ENCODE data around the gene DCN. TPM values are rescaled to one million over a fixed set of nuclear protein-coding genes. Genes with fewer than 3 reads are reported as not detected.

The DCN gene
- total RNA-seq, 1 donor from 2014 or later: 843 TPM

- H3K4me1 ChIP-seq: no peaks in the 10 kb centered on the region
- ATAC-seq (no peak), DNase-seq (no peak)
- no peak overlapping the region for H3K27ac ChIP-seq
- TF ChIP-seq CTCF (IDR thresholded peaks at IDR 0.05): no peak
- intact Hi-C loops (cut with DNase I): no loop called here
- H3K27me3 ChIP-seq (ENCODE audit: low read depth): no peaks in the 10 kb centered on the region
- no peaks in the 10 kb centered on the region for H3K9me3 ChIP-seq
- H3K4me3 ChIP-seq: no peak overlapping the region
- H3K36me3 ChIP-seq: no peaks in the 10 kb centered on the region
Observed at GRCh38 chr12:91188778-91189177, 6.2 kb upstream of the DCN start.

- Histone ChIP-seq H3K9me3 (no peaks in the 10 kb centered on the region), H3K4me3 (no peak overlapping the region), H3K27ac (no peak overlapping the region), H3K4me1 (no peaks in the 10 kb centered on the region), H3K36me3 (no peaks in the 10 kb centered on the region), H3K27me3 (ENCODE audit: low read depth) (no peaks in the 10 kb centered on the region)
- no peak for TF ChIP-seq CTCF (IDR thresholded peaks at IDR 0.05)
- ATAC-seq: no peak
- intact Hi-C loops (cut with DNase I): no loop called here
- DNase-seq: no peak
Observed at GRCh38 chr12:91186156-91186555, 3.5 kb upstream of the DCN start.

- intact Hi-C loops (cut with DNase I): no loop called here
- H3K4me1 ChIP-seq: no peaks in the 10 kb centered on the region
- ATAC-seq (no peak), DNase-seq (no peak)
- no peak for TF ChIP-seq CTCF (IDR thresholded peaks at IDR 0.05)
- no peak overlapping the region for H3K27ac ChIP-seq
- no peaks in the 10 kb centered on the region for H3K36me3 ChIP-seq
- no peak overlapping the region for H3K4me3 ChIP-seq
- no peaks in the 10 kb centered on the region for H3K9me3 ChIP-seq
- no peaks in the 10 kb centered on the region for H3K27me3 ChIP-seq (ENCODE audit: low read depth)
Observed at GRCh38 chr12:91185421-91185820, 2.8 kb upstream of the DCN start.

- H3K36me3 ChIP-seq: no peaks in the 10 kb centered on the region
- no peak overlapping the region for H3K4me3 ChIP-seq
- H3K9me3 ChIP-seq: no peaks in the 10 kb centered on the region
- no peak for TF ChIP-seq CTCF (IDR thresholded peaks at IDR 0.05)
- H3K27ac ChIP-seq: peak overlapping the region; percentile 74
- DNase-seq (no peak), ATAC-seq (no peak)
- H3K4me1 ChIP-seq: no peaks in the 10 kb centered on the region
- intact Hi-C loops (cut with DNase I): no loop called here
- H3K27me3 ChIP-seq (ENCODE audit: low read depth): no peaks in the 10 kb centered on the region
Observed at GRCh38 chr12:91183551-91183950, 934 bp upstream of the DCN start.

GRCh38 chr12:91180582-91181395, 1.8 kb downstream of the DCN start:
- H3K4me3 ChIP-seq: peak overlapping the region; percentile 43
- DNase-seq: no peak
- no peak for TF ChIP-seq CTCF (IDR thresholded peaks at IDR 0.05)

More at GRCh38 chr12:91180582-91181395, 1.8 kb downstream of the DCN start:
- no peaks in the 10 kb centered on the region for H3K27me3 ChIP-seq (ENCODE audit: low read depth)
- ATAC-seq: peak in 1 of 2 donors; percentile 41
- H3K27ac ChIP-seq: peak overlapping the region; percentile 74
- H3K36me3 ChIP-seq: no peaks in the 10 kb centered on the region
- intact Hi-C loops (cut with DNase I): no loop called here
- H3K9me3 ChIP-seq: no peaks in the 10 kb centered on the region
- no peaks in the 10 kb centered on the region for H3K4me1 ChIP-seq
